Neuron (in vitro differentiated cells): ENCODE data around the gene SYNE4.
A peak's percentile ranks its signal among the peaks of the same experiment; 100 is the strongest.

Source experiments
- H2AFZ ChIP-seq: one replicate; pipeline ENCODE4 v1.6.1; 2013; ENCODE audit warnings: low read depth, mild to moderate bottlenecking, inconsistent platforms, low read length, moderate library complexity
- H3K27me3 ChIP-seq: one replicate; pipeline ENCODE4 v1.6.1; 2013; ENCODE audit warnings: low read length; ENCODE audit not compliant: insufficient read depth
- H3K36me3 ChIP-seq: one replicate; pipeline ENCODE4 v1.6.1; 2013; ENCODE audit warnings: low read length; ENCODE audit not compliant: insufficient read depth
- H3K4me1 ChIP-seq: one replicate; pipeline ENCODE4 v1.6.1; 2013; ENCODE audit warnings: low read length; ENCODE audit not compliant: insufficient read depth
- H3K4me3 ChIP-seq: 2 replicates; pipeline ENCODE4 v1.5.1; 2013; ENCODE audit warnings: mild to moderate bottlenecking, low read length, moderate library complexity
- H3K9me3 ChIP-seq: one replicate; pipeline ENCODE4 v1.6.1; 2013; ENCODE audit warnings: low read length

Gene SYNE4

DNA sequence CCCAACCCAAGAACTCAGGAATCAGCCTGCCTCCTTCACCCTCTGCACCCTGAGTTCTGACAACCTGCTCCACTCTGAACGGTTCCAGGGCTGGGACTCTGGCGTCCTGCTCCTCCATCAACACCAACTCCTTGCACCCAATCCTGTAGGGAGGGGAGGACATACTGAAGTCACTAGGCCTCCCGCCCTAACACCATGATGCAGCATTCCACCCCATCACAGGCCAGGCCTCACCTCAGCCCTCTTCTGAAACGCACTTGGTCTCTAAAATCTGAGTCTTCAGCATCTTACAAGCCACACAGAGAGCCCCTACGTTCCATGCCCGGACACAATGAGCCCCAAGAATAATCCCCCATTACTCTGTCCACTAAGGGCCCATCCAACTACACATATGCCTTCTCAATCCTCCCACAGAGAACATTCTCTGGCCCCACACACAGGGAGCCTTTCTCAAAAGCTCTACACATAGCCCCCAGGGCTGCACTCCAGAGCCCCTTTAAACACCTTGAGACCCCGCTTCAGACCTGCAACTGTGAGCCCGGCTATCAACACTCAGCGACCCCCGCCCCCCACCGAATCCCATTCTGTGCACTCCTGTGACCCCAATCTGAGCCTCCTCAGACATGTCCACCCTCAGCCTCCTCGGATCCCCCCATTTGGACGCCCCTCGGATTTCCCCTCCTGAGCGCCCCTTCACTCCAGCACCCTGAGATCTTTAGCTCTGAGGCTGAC lies 4.8 kb upstream of the SYNE4 start:
- Histone ChIP-seq H3K27me3 (no peaks in the 10 kb centered on the region), H2AFZ (peak overlapping the region; percentile 69), H3K36me3 (peaks cover 18% of the 10 kb centered on the region), H3K4me3 (peak overlapping the region; percentile 93), H3K9me3 (no peaks in the 10 kb centered on the region), H3K4me1 (peaks cover 9% of the 10 kb centered on the region)

DNA sequence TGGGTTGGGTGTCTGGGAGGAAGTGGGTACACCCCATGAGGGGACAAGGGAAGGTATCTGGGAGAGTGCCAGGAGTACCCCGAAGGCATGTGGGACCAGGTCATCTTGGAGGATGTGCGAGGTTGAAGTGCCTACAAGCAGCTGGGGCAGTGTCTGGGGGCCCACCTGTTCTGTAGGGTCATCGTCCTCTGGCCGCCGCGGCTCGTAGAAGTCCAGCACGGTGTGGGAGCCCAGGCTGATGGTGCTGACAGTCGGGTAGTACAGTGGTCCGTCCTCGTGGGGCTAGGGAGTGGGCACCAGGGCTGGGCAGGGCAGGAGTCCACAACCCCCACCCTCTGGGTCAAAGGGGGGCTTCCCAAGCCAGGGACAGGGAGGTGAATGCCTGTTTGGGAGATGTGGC lies 1.8 kb upstream of the SYNE4 start:
- Histone ChIP-seq H3K27me3 (no peaks in the 10 kb centered on the region), H3K4me3 (no peak overlapping the region), H3K36me3 (no peaks in the 10 kb centered on the region), H3K4me1 (peaks cover 9% of the 10 kb centered on the region), H3K9me3 (no peaks in the 10 kb centered on the region), H2AFZ (no peak overlapping the region)

DNA sequence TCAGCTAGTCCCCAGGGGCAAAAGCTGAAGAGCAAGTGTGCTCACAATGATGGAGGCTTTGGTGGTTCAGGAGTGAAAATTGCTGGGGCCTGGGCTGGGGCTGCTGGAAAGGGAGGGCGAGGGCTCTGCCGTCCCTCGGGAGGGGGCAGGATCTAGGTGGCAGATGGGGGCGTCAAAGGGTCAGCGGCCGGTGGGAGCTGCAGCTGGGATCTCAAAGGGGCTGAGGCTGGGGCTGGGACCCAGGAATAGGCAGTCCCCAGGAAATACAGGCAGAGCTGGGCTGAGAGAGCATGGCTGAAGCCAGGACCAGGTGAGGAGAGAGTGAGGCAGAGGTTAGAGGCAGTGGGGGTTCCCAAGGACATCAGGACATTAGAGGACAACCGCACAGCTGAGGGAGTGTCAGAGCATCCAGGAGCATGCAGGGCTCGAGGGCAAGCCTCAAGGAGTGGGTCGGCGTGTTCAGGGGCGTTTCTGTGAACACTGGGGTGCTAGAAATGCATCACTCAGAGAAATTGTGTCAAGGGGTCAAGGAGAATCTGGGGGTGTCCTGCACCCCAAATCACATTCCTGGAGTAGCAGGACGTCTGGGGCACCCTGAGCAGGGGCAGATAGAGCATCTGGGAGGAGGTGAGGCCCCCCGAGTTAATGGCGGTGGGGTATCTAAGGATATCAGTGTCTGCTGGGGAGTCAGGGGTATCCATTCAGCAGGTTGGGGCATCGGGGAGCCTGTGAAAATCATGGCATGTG lies 1.2 kb upstream of the SYNE4 start:
- H3K9me3 ChIP-seq: no peaks in the 10 kb centered on the region
- no peaks in the 10 kb centered on the region for H3K36me3 ChIP-seq
- H2AFZ ChIP-seq: no peak overlapping the region
- no peak overlapping the region for H3K4me3 ChIP-seq
- no peaks in the 10 kb centered on the region for H3K27me3 ChIP-seq
- peaks cover 3% of the 10 kb centered on the region for H3K4me1 ChIP-seq

DNA sequence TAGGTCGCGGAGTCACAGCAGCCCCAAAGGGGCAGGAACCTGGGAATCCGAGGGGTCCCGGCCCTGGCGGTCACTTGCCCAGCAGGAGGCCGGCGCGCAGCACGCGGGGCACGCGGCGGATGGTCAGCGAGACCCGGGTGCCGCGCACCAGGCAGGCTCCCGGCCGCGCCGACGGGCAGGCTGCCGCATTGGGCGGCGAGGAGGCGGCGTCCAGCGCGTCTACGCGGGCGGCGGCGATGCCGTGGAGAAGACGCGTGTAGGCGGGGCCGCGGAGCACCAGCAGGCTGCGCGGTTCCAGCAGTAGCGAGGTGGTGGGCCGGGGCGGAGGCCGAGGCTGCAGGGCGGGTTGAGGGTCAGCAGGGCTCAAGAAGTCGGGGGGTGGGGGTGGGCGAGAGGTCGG lies 607 bp upstream of the SYNE4 start:
- Histone ChIP-seq H3K4me1 (no peaks in the 10 kb centered on the region), H3K36me3 (no peaks in the 10 kb centered on the region), H2AFZ (no peak overlapping the region), H3K4me3 (no peak overlapping the region), H3K27me3 (no peaks in the 10 kb centered on the region), H3K9me3 (no peaks in the 10 kb centered on the region)

DNA sequence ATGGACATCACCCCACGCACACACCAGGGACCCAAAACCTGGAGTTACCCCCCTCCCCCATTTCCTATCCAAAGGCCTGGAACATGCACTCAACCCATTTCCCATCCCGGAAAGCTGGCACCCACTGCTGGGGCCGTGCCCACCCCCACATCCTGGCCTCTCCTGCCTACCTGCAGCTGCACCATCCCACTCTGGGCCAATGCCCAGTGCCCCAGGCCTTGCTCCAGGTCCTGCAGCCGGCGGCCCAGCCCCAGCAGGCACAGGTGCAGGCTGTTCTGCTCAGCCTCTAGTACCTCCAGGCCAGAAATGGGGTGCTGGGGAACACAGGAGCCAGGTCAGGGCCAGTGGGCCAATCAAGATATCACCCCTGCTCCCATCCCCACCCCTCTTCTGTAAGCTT lies 1.7 kb downstream of the SYNE4 start:
- Histone ChIP-seq H3K4me3 (no peak overlapping the region), H3K27me3 (no peaks in the 10 kb centered on the region), H3K4me1 (no peaks in the 10 kb centered on the region), H2AFZ (no peak overlapping the region), H3K9me3 (no peaks in the 10 kb centered on the region), H3K36me3 (peaks cover 2% of the 10 kb centered on the region)

DNA sequence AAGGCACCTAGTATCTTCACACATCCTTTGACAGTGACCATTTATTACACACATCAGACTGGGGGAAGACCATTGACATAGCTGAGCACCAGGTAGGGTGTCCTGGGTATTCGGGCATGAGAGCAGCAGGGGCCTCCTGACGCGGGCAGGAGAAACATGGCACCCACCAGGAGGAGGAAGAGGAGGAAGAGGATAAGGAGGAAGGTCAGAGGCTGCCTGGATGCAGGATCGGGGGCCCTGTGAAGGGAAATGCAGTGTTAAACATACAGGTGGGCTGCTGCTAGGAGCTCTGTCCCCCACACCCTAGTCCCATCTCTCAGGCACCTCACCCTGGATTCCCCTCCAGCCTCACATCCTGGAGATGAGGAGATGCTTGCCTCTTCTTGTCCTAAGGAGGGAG lies 5.3 kb downstream of the SYNE4 start:
- Histone ChIP-seq H3K36me3 (peaks cover 2% of the 10 kb centered on the region), H3K9me3 (no peaks in the 10 kb centered on the region), H3K4me1 (no peaks in the 10 kb centered on the region), H3K27me3 (no peaks in the 10 kb centered on the region), H3K4me3 (no peak overlapping the region), H2AFZ (no peak overlapping the region)

DNA sequence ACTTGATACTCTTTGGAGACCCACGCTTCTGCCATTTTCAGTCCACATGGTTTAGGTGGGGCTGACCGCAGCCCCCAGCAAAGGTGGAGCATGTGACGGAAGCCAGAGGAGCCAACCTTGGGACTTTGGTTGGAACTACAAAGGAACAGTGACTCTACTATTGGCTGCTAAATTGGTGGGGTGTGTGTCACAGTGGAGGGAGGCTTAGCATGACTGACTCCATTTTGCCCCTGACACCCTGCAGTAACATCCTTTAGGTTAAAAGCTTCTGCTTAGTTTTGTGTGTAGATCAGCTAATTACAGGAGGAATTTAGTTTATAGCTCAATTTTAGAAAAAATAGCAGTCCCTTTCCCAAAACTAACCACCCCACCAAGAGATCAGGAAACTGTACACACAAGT lies 7.0 kb downstream of the SYNE4 start:
- H2AFZ ChIP-seq: no peak overlapping the region
- no peaks in the 10 kb centered on the region for H3K27me3 ChIP-seq
- peaks cover 2% of the 10 kb centered on the region for H3K36me3 ChIP-seq
- no peak overlapping the region for H3K4me3 ChIP-seq
- H3K9me3 ChIP-seq: no peaks in the 10 kb centered on the region
- H3K4me1 ChIP-seq: no peaks in the 10 kb centered on the region

DNA sequence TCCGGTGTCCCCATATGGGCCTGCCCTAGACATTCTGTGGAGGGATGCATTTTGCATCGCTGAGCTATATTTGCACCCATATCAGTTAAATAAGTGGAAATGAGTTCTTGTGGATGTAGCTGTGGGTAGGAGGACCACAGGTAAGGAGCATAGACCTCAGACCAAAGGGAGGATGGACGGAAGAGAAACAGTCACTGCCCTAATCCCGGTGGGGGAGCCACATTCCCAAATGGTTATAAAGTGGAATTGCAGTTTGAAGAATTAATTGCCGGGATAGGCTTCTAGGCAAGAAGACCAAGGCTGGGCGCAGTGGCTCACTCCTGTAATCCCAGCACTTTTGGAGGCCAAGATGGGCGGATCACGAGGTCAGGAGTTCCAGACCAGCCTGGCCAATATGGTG lies 11.8 kb downstream of the SYNE4 start:
- Histone ChIP-seq H3K36me3 (no peaks in the 10 kb centered on the region), H3K4me3 (no peak overlapping the region), H3K9me3 (no peaks in the 10 kb centered on the region), H3K27me3 (no peaks in the 10 kb centered on the region), H2AFZ (no peak overlapping the region), H3K4me1 (peaks cover 13% of the 10 kb centered on the region)

DNA sequence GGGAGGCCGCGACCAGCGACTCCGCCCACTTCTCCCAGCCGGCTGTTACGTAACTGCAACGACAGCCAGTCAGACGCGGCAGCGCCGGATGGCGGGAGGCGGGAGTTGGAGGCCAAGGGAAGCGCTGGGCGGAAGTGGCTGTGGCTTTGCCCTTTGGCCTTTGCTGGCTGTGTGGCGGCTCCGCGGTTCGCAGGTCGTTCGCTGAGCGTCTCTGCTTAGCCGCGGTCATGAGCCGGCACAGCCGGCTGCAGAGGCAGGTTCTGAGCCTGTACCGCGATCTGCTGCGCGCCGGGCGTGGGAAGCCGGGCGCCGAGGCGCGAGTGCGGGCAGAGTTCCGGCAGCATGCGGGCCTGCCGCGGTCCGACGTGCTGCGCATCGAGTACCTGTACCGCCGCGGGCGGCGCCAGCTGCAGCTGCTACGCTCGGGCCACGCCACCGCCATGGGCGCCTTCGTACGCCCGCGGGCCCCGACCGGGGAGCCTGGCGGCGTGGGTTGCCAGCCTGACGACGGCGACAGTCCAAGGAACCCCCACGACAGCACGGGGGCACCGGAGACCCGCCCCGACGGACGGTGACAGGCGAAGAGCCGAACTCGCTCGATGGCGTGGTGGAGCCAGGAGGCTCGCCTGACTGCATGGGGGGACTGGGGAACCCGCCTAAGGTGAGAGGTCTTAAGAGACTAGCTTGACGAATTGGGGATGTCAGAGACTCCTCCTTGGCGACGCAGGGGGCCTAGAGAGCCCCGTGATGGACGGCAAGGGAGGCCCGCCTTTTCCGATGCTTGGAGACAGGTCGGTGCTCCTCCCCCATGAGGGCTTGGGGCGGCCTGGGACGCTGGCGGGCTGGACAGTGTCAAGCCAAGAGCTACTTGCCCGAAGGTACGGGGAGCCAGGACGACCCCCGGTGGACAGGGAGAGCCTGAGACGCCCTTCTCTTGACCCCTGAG lies 13.3 kb downstream of the SYNE4 start, which contains the start of gene SDHAF1:
SDHAF1 (plus strand) TSS at position 141 of the 946 bp plus-strand sequence; CDS start at position 228, 87 bp downstream.
- Histone ChIP-seq H3K4me3 (peak within 1 kb of the TSS; percentile 71), H3K27me3 (no peaks in the 10 kb centered on the region), H3K36me3 (no peaks in the 10 kb centered on the region), H3K4me1 (peaks cover 13% of the 10 kb centered on the region), H3K9me3 (no peaks in the 10 kb centered on the region), H2AFZ (peak within 1 kb of the TSS; percentile 75)

DNA sequence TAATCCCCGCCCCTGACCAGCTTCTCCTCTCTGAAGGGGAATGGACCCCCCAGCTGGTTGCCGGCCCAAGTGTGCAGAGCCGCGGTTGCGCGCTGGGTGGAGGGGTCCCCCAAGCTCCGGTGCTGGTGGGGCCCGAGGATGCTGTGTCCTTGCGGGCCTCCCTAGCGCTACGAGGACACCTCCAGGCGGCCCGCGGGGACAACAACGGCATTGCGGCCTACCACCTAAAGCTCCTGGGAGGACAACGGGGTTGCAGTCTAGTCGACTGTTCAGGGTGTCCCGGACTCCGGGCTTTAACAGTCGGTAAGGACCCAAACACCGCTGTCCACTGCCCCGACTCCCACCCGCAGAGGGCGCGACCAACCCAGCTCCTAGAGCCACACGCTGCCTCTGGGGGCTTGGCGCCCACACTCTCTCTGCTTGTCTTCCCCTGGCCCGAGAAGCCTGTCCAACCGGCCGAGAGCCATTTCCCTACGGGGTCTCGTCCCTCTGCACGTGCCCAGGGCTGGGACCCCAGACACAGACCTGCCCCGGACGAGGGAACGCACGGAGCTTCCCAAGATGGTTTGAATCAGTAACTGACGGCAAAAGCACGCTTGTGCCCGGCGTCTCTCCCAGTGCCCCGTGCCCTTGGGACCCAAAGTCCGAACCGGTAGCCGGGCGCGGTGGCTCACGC lies 14.6 kb downstream of the SYNE4 start:
- Histone ChIP-seq H3K27me3 (peaks cover 4% of the 10 kb centered on the region), H3K9me3 (no peaks in the 10 kb centered on the region), H3K36me3 (no peaks in the 10 kb centered on the region), H3K4me1 (peaks cover 13% of the 10 kb centered on the region), H3K4me3 (no peak overlapping the region), H2AFZ (no peak overlapping the region)

DNA sequence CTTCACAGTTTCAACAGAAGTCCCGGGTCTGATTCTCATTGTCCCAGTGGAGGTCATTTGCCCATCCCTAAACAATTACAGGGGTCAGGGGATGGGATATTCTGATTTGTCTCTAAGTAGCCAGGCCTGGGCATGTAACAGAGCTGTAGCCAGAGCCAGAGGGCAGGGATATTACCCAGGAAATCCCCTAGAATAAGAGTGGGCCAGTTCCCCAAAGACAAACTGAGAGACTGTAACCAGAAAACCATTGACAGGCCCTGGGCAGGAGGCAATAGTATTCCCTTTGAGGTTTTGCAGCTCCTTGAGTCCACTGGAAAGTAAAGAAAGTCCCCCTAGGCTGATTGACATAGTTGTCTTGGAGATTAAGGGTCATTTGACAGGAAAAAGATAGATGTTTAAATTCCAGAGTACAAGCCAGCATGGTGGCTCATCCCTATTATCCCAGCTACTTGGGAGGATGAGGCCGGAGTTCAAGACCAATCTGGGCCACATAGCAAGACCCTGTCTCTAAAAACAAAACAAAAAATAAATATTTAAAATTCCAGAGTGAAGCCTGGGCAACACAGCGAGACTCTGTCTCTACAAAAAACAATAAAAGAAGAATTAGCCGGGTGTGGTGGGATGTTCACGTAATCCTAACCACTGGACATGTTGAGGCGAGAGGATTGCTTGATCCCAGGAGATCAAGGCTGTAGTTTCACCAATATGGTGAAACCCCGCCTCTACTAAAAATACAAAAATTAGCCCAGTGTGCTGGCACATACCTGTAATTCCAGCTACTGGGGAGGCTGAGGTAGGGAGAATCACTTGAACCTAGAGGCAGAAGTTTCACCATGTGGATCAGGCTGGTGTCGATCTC lies 15.5 kb downstream of the SYNE4 start:
- H3K27me3 ChIP-seq: peaks cover 8% of the 10 kb centered on the region
- no peaks in the 10 kb centered on the region for H3K36me3 ChIP-seq
- peaks cover 13% of the 10 kb centered on the region for H3K4me1 ChIP-seq
- H2AFZ ChIP-seq: no peak overlapping the region
- H3K9me3 ChIP-seq: no peaks in the 10 kb centered on the region
- H3K4me3 ChIP-seq: no peak overlapping the region
